SH-SY5Y (cell line): Measurements from ENCODE around the gene GP1BA.

Experiments used
- GATA2 ChIP-seq: IDR thresholded peaks from 2 replicates; pipeline ENCODE4 v1.6.1; 2011; ENCODE audit warnings: mild to moderate bottlenecking, low read depth, low read length
- GATA3 ChIP-seq: IDR thresholded peaks from 2 replicates; pipeline ENCODE4 v1.6.1; 2011; ENCODE audit warnings: low read depth, mild to moderate bottlenecking, low read length, moderate library complexity

GP1BA gene

GRCh38 chr17:4897785-4898184 lies 34.3 kb upstream of the GP1BA start:
- no peak for TF ChIP-seq GATA3
- TF ChIP-seq GATA2: no peak

- TF ChIP-seq GATA3: no peak
- TF ChIP-seq GATA2: no peak
Observed at GRCh38 chr17:4898351-4898750, 33.7 kb upstream of the GP1BA start.

GRCh38 chr17:4898927-4899326 lies 33.1 kb upstream of the GP1BA start:
- TF ChIP-seq GATA2 (no peak), GATA3 (no peak)

- TF ChIP-seq GATA2 (no peak), GATA3 (no peak)
Observed at GRCh38 chr17:4899341-4900230, 32.5 kb upstream of the GP1BA start, which contains the start of gene C17orf107. Gene C17orf107 (plus strand): TSS chr17:4899536. CDS start chr17:4899763, 227 bp downstream.

- no peak for TF ChIP-seq GATA3
- no peak for TF ChIP-seq GATA2
Observed at GRCh38 chr17:4900231-4901107, 31.6 kb upstream of the GP1BA start.

GRCh38 chr17:4901108-4901647 lies 30.9 kb upstream of the GP1BA start:
- TF ChIP-seq GATA2: no peak
- TF ChIP-seq GATA3: no peak

GRCh38 chr17:4901648-4902344 lies 30.3 kb upstream of the GP1BA start:
- TF ChIP-seq GATA2: no peak
- no peak for TF ChIP-seq GATA3

GRCh38 chr17:4902540-4902939 lies 29.5 kb upstream of the GP1BA start:
- TF ChIP-seq GATA3: no peak
- TF ChIP-seq GATA2: no peak

GRCh38 chr17:4903051-4903818 lies 28.8 kb upstream of the GP1BA start, which contains the start of gene CHRNE:
Gene CHRNE (minus strand): TSS chr17:4903098. CDS start chr17:4903063, 35 bp downstream.
- TF ChIP-seq GATA2 (no peak), GATA3 (no peak)

- TF ChIP-seq GATA3: no peak
- no peak for TF ChIP-seq GATA2
Observed at GRCh38 chr17:4908301-4908700, 23.8 kb upstream of the GP1BA start.

GRCh38 chr17:4908711-4909496 lies 23.2 kb upstream of the GP1BA start:
- TF ChIP-seq GATA2 (no peak), GATA3 (no peak)

- TF ChIP-seq GATA2 (no peak), GATA3 (no peak)
Observed at GRCh38 chr17:4913994-4914393, 18.1 kb upstream of the GP1BA start.

- TF ChIP-seq GATA2 (peak; percentile 78), GATA3 (no peak)
Observed at GRCh38 chr17:4919511-4920047, 12.5 kb upstream of the GP1BA start.
